ENCODE measurements around the gene EZH2. TPM values are rescaled to one million over a fixed set of nuclear protein-coding genes. Genes with fewer than 3 reads are reported as not detected.

The EZH2 gene
- total RNA-seq, 4 donors from 2014 or later, result 1.7 to 5.8 (median 2.4) TPM

- DNase-seq (ENCODE audit: low spot score), result no peak
- ATAC-seq (ENCODE audit: low FRiP score), result no peak
- no peak for TF ChIP-seq CTCF (IDR thresholded peaks at IDR 0.05)
Observed at GRCh38 chr7:148850564-148850963, 33.5 kb downstream of the EZH2 start.

GRCh38 chr7:148849393-148850098, 34.5 kb downstream of the EZH2 start:
- DNase-seq (ENCODE audit: low spot score) (no peak), ATAC-seq (ENCODE audit: low FRiP score) (no peak)
- no peak for TF ChIP-seq CTCF (IDR thresholded peaks at IDR 0.05)

GRCh38 chr7:148847815-148848734, 36.0 kb downstream of the EZH2 start:
- ATAC-seq (ENCODE audit: low FRiP score), result no peak
- no peak for DNase-seq (ENCODE audit: low spot score)
- no peak for TF ChIP-seq CTCF (IDR thresholded peaks at IDR 0.05)

- no peak for TF ChIP-seq CTCF (IDR thresholded peaks at IDR 0.05)
- DNase-seq (ENCODE audit: low spot score), result no peak
- ATAC-seq (ENCODE audit: low FRiP score), result no peak
Observed at GRCh38 chr7:148838905-148839304, 45.2 kb downstream of the EZH2 start.

GRCh38 chr7:148835854-148836253, 48.2 kb downstream of the EZH2 start:
- TF ChIP-seq CTCF (IDR thresholded peaks at IDR 0.05), result no peak
- DNase-seq (ENCODE audit: low spot score) (no peak), ATAC-seq (ENCODE audit: low FRiP score) (no peak)

GRCh38 chr7:148834605-148835004, 49.5 kb downstream of the EZH2 start:
- DNase-seq (ENCODE audit: low spot score), result no peak
- TF ChIP-seq CTCF (IDR thresholded peaks at IDR 0.05), result no peak
- ATAC-seq (ENCODE audit: low FRiP score), result no peak

Data from omental fat pad (tissue), 4 donors.